Thoracic aorta endothelial cell (primary cell): Measurements from ENCODE around the gene LCE3E. TPM values are rescaled to one million over a fixed set of nuclear protein-coding genes. Genes with fewer than 3 reads are reported as not detected.

Experiments used
- small RNA-seq: library from RNA; depleted of rRNA; stranded (forward); fragments of <200 nt; gene quantifications from one replicate; pipeline ENCODE3, GENCODE V24; 2012
- total RNA-seq: library from RNA; depleted of rRNA; stranded (reverse); fragments of >200 nt; gene quantifications from 2 replicates; pipeline ENCODE4 v1.2.3, GENCODE V29; 2012

The LCE3E gene
- total RNA-seq, result not detected in 2 replicates

GRCh38 chr1:152566681-152567080, at the start of gene LCE3E:
Gene LCE3E, minus strand, starts transcription at chr1:152566780. Its CDS starts 572 bp downstream, at chr1:152566208.

GRCh38 chr1:152613511-152613910, 46.9 kb upstream of the LCE3E start, which contains the start of gene LCE3B:
Gene LCE3B, plus strand, starts transcription at chr1:152613811. Its CDS starts 0 bp downstream, at chr1:152613811.

GRCh38 chr1:152599934-152600333, 33.4 kb upstream of the LCE3E start, which contains the start of gene LCE3C:
Gene LCE3C, plus strand, starts transcription at chr1:152600234. Its CDS starts 498 bp downstream, at chr1:152600732.

GRCh38 chr1:152580433-152580832, 13.9 kb upstream of the LCE3E start, which contains the start of gene LCE3D:
Gene LCE3D, minus strand, starts transcription at chr1:152580516. Its CDS starts 580 bp downstream, at chr1:152579936.

Small RNA genes lying within 50 kb of the gene (small RNA-seq; reads per million reads assigned to genes)
- not detected for gene LCE3B

Other genes with a start within 250 kb of the LCE3E start
- gene FLG, start 241.5 kb downstream of the LCE3E start, total RNA-seq, result under 0.01 TPM in 1 of 2 replicates, not detected in the other
- not detected in 2 replicates for gene FLG2, start 206.8 kb downstream of the LCE3E start, total RNA-seq
- gene CRNN, start 152.5 kb downstream of the LCE3E start, total RNA-seq, result not detected in 2 replicates
- gene LCE5A, start 56.0 kb downstream of the LCE3E start, total RNA-seq, result not detected in 2 replicates
- gene CRCT1, start 52.3 kb downstream of the LCE3E start, total RNA-seq, result not detected in 2 replicates
- not detected in 2 replicates for gene LCE3D, start 13.7 kb upstream of the LCE3E start, total RNA-seq
- gene LCE3C, start 33.5 kb upstream of the LCE3E start, total RNA-seq, result not detected in 2 replicates
- gene LCE3B, start 47.0 kb upstream of the LCE3E start, total RNA-seq, result not detected in 2 replicates
- not detected in 2 replicates for gene LCE3A, start 56.3 kb upstream of the LCE3E start, total RNA-seq
- gene LCE2D, start 96.6 kb upstream of the LCE3E start, total RNA-seq, result not detected in 2 replicates
- not detected in 2 replicates for gene LCE2C, start 108.5 kb upstream of the LCE3E start, total RNA-seq
- not detected in 2 replicates for gene LCE2B, start 119.3 kb upstream of the LCE3E start, total RNA-seq
- not detected in 2 replicates for gene LCE2A, start 131.6 kb upstream of the LCE3E start, total RNA-seq
- not detected in 2 replicates for gene LCE4A, start 141.4 kb upstream of the LCE3E start, total RNA-seq
- gene KPRP, start 191.2 kb upstream of the LCE3E start, total RNA-seq, result not detected in 2 replicates
- gene LCE1F, start 208.4 kb upstream of the LCE3E start, total RNA-seq, result not detected in 2 replicates
- not detected in 2 replicates for gene LCE1E, start 219.5 kb upstream of the LCE3E start, total RNA-seq
- gene LCE1D, start 229.9 kb upstream of the LCE3E start, total RNA-seq, result not detected in 2 replicates
- not detected in 2 replicates for gene LCE1C, start 239.9 kb upstream of the LCE3E start, total RNA-seq
- 0.22 TPM in 1 of 2 replicates, not detected in the other for gene LCE1B, start 245.2 kb upstream of the LCE3E start, total RNA-seq